ENCODE measurements around the gene THY1. TPM values are rescaled to one million over a fixed set of nuclear protein-coding genes. Genes with fewer than 3 reads are reported as not detected.

THY1 gene
- total RNA-seq, 2 experiments from 2014 or later, result 0.15 TPM; not detected in 1

GRCh38 chr11:119420631-119421030 is 2.3 kb downstream of the THY1 start:
- Mint-ChIP-seq H3K27ac (no peak overlapping the region), H3K27me3 (peaks cover 32% of the 10 kb centered on the region), H3K36me3 (ENCODE audit: low read depth) (no peaks in the 10 kb centered on the region), H3K9me3 (no peaks in the 10 kb centered on the region), H3K4me3 (no peak overlapping the region), H3K4me1 (peaks cover 12% of the 10 kb centered on the region)
- no peak for DNase-seq
- CTCF ChIA-PET, result no interaction called here
- POLR2A ChIA-PET, result no interaction called here

GRCh38 chr11:119419834-119420492 is 3.0 kb downstream of the THY1 start:
- Mint-ChIP-seq H3K27me3 (peaks cover 32% of the 10 kb centered on the region), H3K36me3 (ENCODE audit: low read depth) (no peaks in the 10 kb centered on the region), H3K4me1 (peaks cover 12% of the 10 kb centered on the region), H3K9me3 (no peaks in the 10 kb centered on the region), H3K4me3 (no peak overlapping the region), H3K27ac (no peak overlapping the region)
- CTCF ChIA-PET, result interaction anchor here (0.9 kb wide), 1 partner anchor 38 kb away, joined by 3 read pairs; no protein-coding TSS in a partner anchor
- DNase-seq, result no peak
- POLR2A ChIA-PET, result no interaction called here

GRCh38 chr11:119419246-119419645 is 3.7 kb downstream of the THY1 start:
- DNase-seq, result no peak
- H3K4me1 Mint-ChIP-seq, result peaks cover 12% of the 10 kb centered on the region
- ChIA-PET POLR2A (no interaction called here), CTCF (interaction anchor here (0.9 kb wide), 1 partner anchor 37 kb away, joined by 3 read pairs; no protein-coding TSS in a partner anchor)
- H3K27ac Mint-ChIP-seq, result no peak overlapping the region
- H3K9me3 Mint-ChIP-seq, result no peaks in the 10 kb centered on the region
- H3K4me3 Mint-ChIP-seq, result no peak overlapping the region
- no peaks in the 10 kb centered on the region for H3K36me3 Mint-ChIP-seq (ENCODE audit: low read depth)
- H3K27me3 Mint-ChIP-seq, result peaks cover 26% of the 10 kb centered on the region

- POLR2A ChIA-PET, result no interaction called here
- peaks cover 22% of the 10 kb centered on the region for H3K27me3 Mint-ChIP-seq
Measured at GRCh38 chr11:119418759-119419158, 4.2 kb downstream of the THY1 start.

GRCh38 chr11:119417726-119418540 is 5.0 kb downstream of the THY1 start:
- Mint-ChIP-seq H3K4me3 (no peak overlapping the region), H3K9me3 (no peaks in the 10 kb centered on the region), H3K27me3 (peaks cover 16% of the 10 kb centered on the region), H3K27ac (no peak overlapping the region), H3K4me1 (peaks cover 12% of the 10 kb centered on the region), H3K36me3 (ENCODE audit: low read depth) (no peaks in the 10 kb centered on the region)
- no peak for DNase-seq
- ChIA-PET CTCF (interaction anchor here (0.6 kb wide), 1 partner anchor 227 kb away, joined by 4 read pairs; no protein-coding TSS in a partner anchor), POLR2A (no interaction called here)

More at GRCh38 chr11:119418759-119419158, 4.2 kb downstream of the THY1 start:
- no peak for DNase-seq
- no peak overlapping the region for H3K4me3 Mint-ChIP-seq
- H3K27ac Mint-ChIP-seq, result no peak overlapping the region
- CTCF ChIA-PET, result interaction anchor here (0.6 kb wide), 1 partner anchor 228 kb away, joined by 4 read pairs; no protein-coding TSS in a partner anchor
- H3K9me3 Mint-ChIP-seq, result no peaks in the 10 kb centered on the region
- peaks cover 12% of the 10 kb centered on the region for H3K4me1 Mint-ChIP-seq
- H3K36me3 Mint-ChIP-seq (ENCODE audit: low read depth), result no peaks in the 10 kb centered on the region

- no peak for DNase-seq
- ChIA-PET CTCF (interaction anchor here (0.6 kb wide), 1 partner anchor 1991 kb away, joined by 5 read pairs; no protein-coding TSS in a partner anchor), POLR2A (no interaction called here)
- no peaks in the 10 kb centered on the region for H3K36me3 Mint-ChIP-seq (ENCODE audit: low read depth)
- no peak overlapping the region for H3K4me3 Mint-ChIP-seq
- H3K27me3 Mint-ChIP-seq, result peaks cover 7% of the 10 kb centered on the region
- no peak overlapping the region for H3K27ac Mint-ChIP-seq
- H3K4me1 Mint-ChIP-seq, result peaks cover 5% of the 10 kb centered on the region
- no peaks in the 10 kb centered on the region for H3K9me3 Mint-ChIP-seq
Measured at GRCh38 chr11:119416606-119417580, 6.1 kb downstream of the THY1 start.

GRCh38 chr11:119415966-119416365 is 7.0 kb downstream of the THY1 start:
- ChIA-PET CTCF (no interaction called here), POLR2A (no interaction called here)
- Mint-ChIP-seq H3K36me3 (ENCODE audit: low read depth) (no peaks in the 10 kb centered on the region), H3K4me3 (no peak overlapping the region), H3K9me3 (no peaks in the 10 kb centered on the region), H3K27me3 (no peaks in the 10 kb centered on the region), H3K27ac (no peak overlapping the region), H3K4me1 (no peaks in the 10 kb centered on the region)
- no peak for DNase-seq

GRCh38 chr11:119415517-119415916 is 7.5 kb downstream of the THY1 start:
- DNase-seq, result no peak
- ChIA-PET CTCF (no interaction called here), POLR2A (no interaction called here)
- no peaks in the 10 kb centered on the region for H3K4me1 Mint-ChIP-seq
- no peak overlapping the region for H3K4me3 Mint-ChIP-seq
- H3K27ac Mint-ChIP-seq, result no peak overlapping the region
- peaks cover under 1% of the 10 kb centered on the region for H3K27me3 Mint-ChIP-seq
- no peaks in the 10 kb centered on the region for H3K9me3 Mint-ChIP-seq
- H3K36me3 Mint-ChIP-seq (ENCODE audit: low read depth), result no peaks in the 10 kb centered on the region

- POLR2A ChIA-PET, result interaction anchor here (0.7 kb wide), 1 partner anchor 55 kb away, joined by 3 read pairs; no protein-coding TSS in a partner anchor
- Mint-ChIP-seq H3K36me3 (ENCODE audit: low read depth) (no peaks in the 10 kb centered on the region), H3K9me3 (no peaks in the 10 kb centered on the region), H3K4me3 (no peak overlapping the region), H3K27me3 (peaks cover 2% of the 10 kb centered on the region), H3K27ac (no peak overlapping the region), H3K4me1 (no peaks in the 10 kb centered on the region)
- CTCF ChIA-PET, result interaction anchor here (0.6 kb wide), 1 partner anchor 18 kb away, joined by 3 read pairs; no protein-coding TSS in a partner anchor
- DNase-seq, result no peak
Measured at GRCh38 chr11:119414734-119415133, 8.2 kb downstream of the THY1 start.

GRCh38 chr11:119414321-119414720 is 8.7 kb downstream of the THY1 start:
- H3K36me3 Mint-ChIP-seq (ENCODE audit: low read depth), result no peaks in the 10 kb centered on the region
- no peaks in the 10 kb centered on the region for H3K9me3 Mint-ChIP-seq
- POLR2A ChIA-PET, result interaction anchor here (0.7 kb wide), 1 partner anchor 55 kb away, joined by 3 read pairs; no protein-coding TSS in a partner anchor
- peaks cover 3% of the 10 kb centered on the region for H3K27me3 Mint-ChIP-seq
- H3K4me3 Mint-ChIP-seq, result no peak overlapping the region
- CTCF ChIA-PET, result no interaction called here
- no peak overlapping the region for H3K27ac Mint-ChIP-seq
- H3K4me1 Mint-ChIP-seq, result no peaks in the 10 kb centered on the region
- DNase-seq, result no peak

- Mint-ChIP-seq H3K27me3 (peaks cover 4% of the 10 kb centered on the region), H3K4me3 (no peak overlapping the region), H3K9me3 (no peaks in the 10 kb centered on the region), H3K36me3 (ENCODE audit: low read depth) (no peaks in the 10 kb centered on the region), H3K27ac (no peak overlapping the region), H3K4me1 (no peaks in the 10 kb centered on the region)
- no peak for DNase-seq
- POLR2A ChIA-PET, result no interaction called here
- CTCF ChIA-PET, result no interaction called here
Measured at GRCh38 chr11:119412072-119412471, 10.9 kb downstream of the THY1 start.

GRCh38 chr11:119410501-119410900 is 12.5 kb downstream of the THY1 start:
- Mint-ChIP-seq H3K27me3 (peaks cover 4% of the 10 kb centered on the region), H3K9me3 (no peaks in the 10 kb centered on the region), H3K4me3 (no peak overlapping the region), H3K36me3 (ENCODE audit: low read depth) (no peaks in the 10 kb centered on the region), H3K4me1 (no peaks in the 10 kb centered on the region), H3K27ac (no peak overlapping the region)
- ChIA-PET CTCF (no interaction called here), POLR2A (no interaction called here)
- DNase-seq, result no peak
